Fibroblast of mammary gland (primary cell): ENCODE data around the gene ZC3H7B.

Source experiments
- DNase-seq: peaks from one replicate; pipeline ENCODE4 v3.0.0-alpha.2; 2010; ENCODE audit warnings: low read depth
- H3K4me3 ChIP-seq: 2 replicates; pipeline ENCODE4 v1.5.1; 2011; ENCODE audit warnings: low read depth, mild to moderate bottlenecking, low read length, moderate library complexity; ENCODE audit not compliant: control insufficient read depth
- CTCF ChIP-seq: conservative IDR thresholded peaks from 2 replicates; pipeline ENCODE4 v1.5.1; 2011; ENCODE audit warnings: low read depth, low read length, inconsistent platforms; ENCODE audit not compliant: control insufficient read depth, insufficient read depth

Gene ZC3H7B

GRCh38 chr22:41332217-41332939 is 31.1 kb downstream of the ZC3H7B start:
- DNase-seq, result no peak
- no peak for TF ChIP-seq CTCF
- no peak overlapping the region for H3K4me3 ChIP-seq

- no peak for DNase-seq
- TF ChIP-seq CTCF, result no peak
- no peak overlapping the region for H3K4me3 ChIP-seq
These were observed 32.5 kb downstream of the ZC3H7B start for GRCh38 chr22:41333806-41334205.

GRCh38 chr22:41334215-41334614 is 32.9 kb downstream of the ZC3H7B start:
- no peak for TF ChIP-seq CTCF
- no peak overlapping the region for H3K4me3 ChIP-seq
- DNase-seq, result no peak

- TF ChIP-seq CTCF, result no peak
- no peak overlapping the region for H3K4me3 ChIP-seq
- DNase-seq, result no peak
These were observed 33.8 kb downstream of the ZC3H7B start for GRCh38 chr22:41334951-41335635.

- DNase-seq, result peak; percentile 39
- TF ChIP-seq CTCF, result no peak
- no peak overlapping the region for H3K4me3 ChIP-seq
These were observed 37.4 kb downstream of the ZC3H7B start for GRCh38 chr22:41338614-41339212.

GRCh38 chr22:41339823-41340222 is 38.5 kb downstream of the ZC3H7B start:
- DNase-seq, result no peak
- TF ChIP-seq CTCF, result no peak

More at GRCh38 chr22:41339823-41340222, 38.5 kb downstream of the ZC3H7B start:
- no peak overlapping the region for H3K4me3 ChIP-seq
